HepG2 (cell line): ENCODE measurements around the gene KISS1R. TPM values are rescaled to one million over a fixed set of nuclear protein-coding genes. Genes with fewer than 3 reads are reported as not detected.

Source experiments
- NCOA1 ChIP-seq: sonication (generic); formaldehyde crosslinking; IDR thresholded peaks from 2 replicates; pipeline ENCODE4 v1.9.0; 2021; ENCODE audit warnings: missing genetic modification reagents
- NKX3-1 ChIP-seq: sonication (generic); formaldehyde crosslinking; IDR thresholded peaks from 2 replicates; pipeline ENCODE4 v1.5.0; 2020; ENCODE audit warnings: missing genetic modification reagents
- RAD21 ChIP-seq: fragments of 450-650 bp; formaldehyde crosslinking; IDR thresholded peaks from 2 replicates; pipeline ENCODE4 v1.5.0; 2020; ENCODE audit warnings: mild to moderate bottlenecking
- RARG ChIP-seq: sonication (generic); formaldehyde crosslinking; IDR thresholded peaks from 2 replicates; pipeline ENCODE4 v1.4.0; 2020; ENCODE audit warnings: low read depth, mild to moderate bottlenecking, missing genetic modification reagents
- SMAD3 ChIP-seq: sonication (generic); formaldehyde crosslinking; IDR thresholded peaks from 2 replicates; pipeline ENCODE4 v1.4.0; 2020; ENCODE audit warnings: missing genetic modification reagents
- SSRP1 ChIP-seq: IDR thresholded peaks from 2 replicates; pipeline ENCODE4 v1.6.1; 2016; ENCODE audit warnings: control low read depth
- ZFX ChIP-seq: sonication (generic); formaldehyde crosslinking; IDR thresholded peaks from 2 replicates; pipeline ENCODE4 v1.4.0; 2020; ENCODE audit warnings: mild to moderate bottlenecking, low read depth, missing genetic modification reagents, moderate library complexity
- ZKSCAN8 ChIP-seq: IDR thresholded peaks from 2 replicates; pipeline ENCODE4 v1.6.1; 2016; ENCODE audit warnings: borderline replicate concordance, missing genetic modification reagents, missing compliant biosample characterization
- ZNF317 ChIP-seq: sonication (generic); formaldehyde crosslinking; IDR thresholded peaks from 2 replicates; pipeline ENCODE4 v1.5.0; 2020; ENCODE audit warnings: mild to moderate bottlenecking, missing genetic modification reagents
- ZNF33A ChIP-seq: sonication (generic); formaldehyde crosslinking; IDR thresholded peaks from 2 replicates; pipeline ENCODE4 v1.5.1; 2020; ENCODE audit warnings: missing genetic modification reagents, mild to moderate bottlenecking, moderate library complexity, borderline replicate concordance
- ZNF530 ChIP-seq: sonication (generic); formaldehyde crosslinking; IDR thresholded peaks from 2 replicates; pipeline ENCODE4 v1.5.0; 2020; ENCODE audit warnings: low read depth, mild to moderate bottlenecking, missing genetic modification reagents
- ZNF549 ChIP-seq: sonication (generic); formaldehyde crosslinking; IDR thresholded peaks from 2 replicates; pipeline ENCODE4 v1.5.0; 2020; ENCODE audit warnings: missing genetic modification reagents
- polyA plus RNA-seq, 8 experiments: library from polyadenylated mRNA; depleted of rRNA in 3 of 8; stranded (reverse) in 7 of 8; unstranded in 1 of 8; fragments of >200 nt; fragmentation: Illumina TruSeq in 4 of 8; extraction: Trizol in 4 of 8; gene quantifications; 2 replicates each; pipeline versions ENCODE4 v1.2.1 to v1.2.3, GENCODE V29; 2011 to 2016; ENCODE audit warnings: low read depth in 4 of 8, missing spikeins in 1 of 8, mixed read lengths in 1 of 8; ENCODE audit not compliant: insufficient read depth in 1 of 8
- total RNA-seq, 5 experiments: library from RNA; depleted of rRNA; stranded (reverse); fragments of >200 nt; fragmentation: Illumina TruSeq; extraction: Trizol; gene quantifications; 2 replicates each; pipeline ENCODE4 v1.2.3, GENCODE V29; 2016; ENCODE audit warnings: low read depth in 1 of 5
- TF ChIP-seq, protein P1 (sequence below): sonication (generic); formaldehyde crosslinking; IDR thresholded peaks from 2 replicates; pipeline ENCODE4 v1.4.0; 2020; ENCODE audit warnings: missing genetic modification reagents
- TF ChIP-seq, protein P2 (sequence below): sonication (generic); formaldehyde crosslinking; IDR thresholded peaks from 2 replicates; pipeline ENCODE4 v1.5.1; 2020; ENCODE audit warnings: mild to moderate bottlenecking, missing genetic modification reagents, moderate library complexity
- TF ChIP-seq, protein P3 (sequence below): sonication (generic); formaldehyde crosslinking; IDR thresholded peaks from 2 replicates; pipeline ENCODE4 v1.4.0; 2020; ENCODE audit warnings: missing genetic modification reagents, borderline replicate concordance
- TF ChIP-seq, protein P4 (sequence below): sonication (generic); formaldehyde crosslinking; IDR thresholded peaks from 2 replicates; pipeline ENCODE4 v1.4.0; 2020; ENCODE audit warnings: missing genetic modification reagents, borderline replicate concordance

Gene KISS1R
- total and polyA plus RNA-seq, 2 of the 13 experiments (the other 11 are each of a cell fraction or from before 2014, with no cell fraction given) = 1.1 to 10.2 TPM

DNA sequence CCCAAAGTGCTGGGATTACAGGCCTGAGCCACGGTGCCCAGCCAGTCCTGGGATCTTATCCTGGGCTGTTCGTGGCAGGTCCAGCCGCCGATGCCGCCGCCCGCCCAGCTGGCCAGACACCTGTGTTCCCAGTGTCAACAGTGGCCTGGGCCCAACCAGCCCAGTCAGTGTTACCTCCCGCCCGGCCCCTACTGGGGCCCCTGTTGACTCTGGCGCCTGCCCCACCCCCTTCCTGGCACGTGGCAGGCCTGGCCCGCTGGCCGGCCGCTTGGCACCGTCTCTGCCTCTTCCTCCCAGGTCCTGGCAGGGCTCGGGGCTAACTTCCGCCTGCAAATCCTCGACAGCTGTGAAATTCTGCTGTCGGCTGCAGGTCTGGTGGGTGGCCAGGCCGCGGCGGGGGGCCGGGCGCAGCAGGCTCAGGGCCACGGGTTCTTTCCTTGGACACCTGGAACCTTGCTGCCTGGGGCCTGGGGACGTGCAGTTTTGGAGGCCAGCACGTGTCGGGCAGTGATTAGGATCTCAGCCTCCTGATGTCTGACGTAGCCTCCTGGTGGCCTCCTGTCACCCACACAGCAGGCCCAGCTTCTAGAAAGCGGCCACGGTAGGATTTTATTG lies 17.8 kb downstream of the KISS1R start (continued):
- TF ChIP-seq, protein P1, sequence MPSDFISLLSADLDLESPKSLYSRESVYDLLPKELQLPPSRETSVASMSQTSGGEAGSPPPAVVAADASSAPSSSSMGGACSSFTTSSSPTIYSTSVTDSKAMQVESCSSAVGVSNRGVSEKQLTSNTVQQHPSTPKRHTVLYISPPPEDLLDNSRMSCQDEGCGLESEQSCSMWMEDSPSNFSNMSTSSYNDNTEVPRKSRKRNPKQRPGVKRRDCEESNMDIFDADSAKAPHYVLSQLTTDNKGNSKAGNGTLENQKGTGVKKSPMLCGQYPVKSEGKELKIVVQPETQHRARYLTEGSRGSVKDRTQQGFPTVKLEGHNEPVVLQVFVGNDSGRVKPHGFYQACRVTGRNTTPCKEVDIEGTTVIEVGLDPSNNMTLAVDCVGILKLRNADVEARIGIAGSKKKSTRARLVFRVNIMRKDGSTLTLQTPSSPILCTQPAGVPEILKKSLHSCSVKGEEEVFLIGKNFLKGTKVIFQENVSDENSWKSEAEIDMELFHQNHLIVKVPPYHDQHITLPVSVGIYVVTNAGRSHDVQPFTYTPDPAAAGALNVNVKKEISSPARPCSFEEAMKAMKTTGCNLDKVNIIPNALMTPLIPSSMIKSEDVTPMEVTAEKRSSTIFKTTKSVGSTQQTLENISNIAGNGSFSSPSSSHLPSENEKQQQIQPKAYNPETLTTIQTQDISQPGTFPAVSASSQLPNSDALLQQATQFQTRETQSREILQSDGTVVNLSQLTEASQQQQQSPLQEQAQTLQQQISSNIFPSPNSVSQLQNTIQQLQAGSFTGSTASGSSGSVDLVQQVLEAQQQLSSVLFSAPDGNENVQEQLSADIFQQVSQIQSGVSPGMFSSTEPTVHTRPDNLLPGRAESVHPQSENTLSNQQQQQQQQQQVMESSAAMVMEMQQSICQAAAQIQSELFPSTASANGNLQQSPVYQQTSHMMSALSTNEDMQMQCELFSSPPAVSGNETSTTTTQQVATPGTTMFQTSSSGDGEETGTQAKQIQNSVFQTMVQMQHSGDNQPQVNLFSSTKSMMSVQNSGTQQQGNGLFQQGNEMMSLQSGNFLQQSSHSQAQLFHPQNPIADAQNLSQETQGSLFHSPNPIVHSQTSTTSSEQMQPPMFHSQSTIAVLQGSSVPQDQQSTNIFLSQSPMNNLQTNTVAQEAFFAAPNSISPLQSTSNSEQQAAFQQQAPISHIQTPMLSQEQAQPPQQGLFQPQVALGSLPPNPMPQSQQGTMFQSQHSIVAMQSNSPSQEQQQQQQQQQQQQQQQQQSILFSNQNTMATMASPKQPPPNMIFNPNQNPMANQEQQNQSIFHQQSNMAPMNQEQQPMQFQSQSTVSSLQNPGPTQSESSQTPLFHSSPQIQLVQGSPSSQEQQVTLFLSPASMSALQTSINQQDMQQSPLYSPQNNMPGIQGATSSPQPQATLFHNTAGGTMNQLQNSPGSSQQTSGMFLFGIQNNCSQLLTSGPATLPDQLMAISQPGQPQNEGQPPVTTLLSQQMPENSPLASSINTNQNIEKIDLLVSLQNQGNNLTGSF = no peak; the same call in 1 of the 2 replicates
- TF ChIP-seq ZFX (CRISPR knock-in tag) = peak; percentile 93
- TF ChIP-seq ZNF549 (CRISPR knock-in tag) = no peak
- TF ChIP-seq NKX3-1 = peak; percentile 69; the same call in 1 of the 2 replicates
- peak; percentile 67 for TF ChIP-seq RAD21 (CRISPR knock-in tag)
- peak; percentile 94 for TF ChIP-seq ZNF317 (CRISPR knock-in tag)
- TF ChIP-seq SMAD3 = peak; percentile 88
- no peak for TF ChIP-seq ZNF33A (CRISPR knock-in tag)
- TF ChIP-seq, protein P2, sequence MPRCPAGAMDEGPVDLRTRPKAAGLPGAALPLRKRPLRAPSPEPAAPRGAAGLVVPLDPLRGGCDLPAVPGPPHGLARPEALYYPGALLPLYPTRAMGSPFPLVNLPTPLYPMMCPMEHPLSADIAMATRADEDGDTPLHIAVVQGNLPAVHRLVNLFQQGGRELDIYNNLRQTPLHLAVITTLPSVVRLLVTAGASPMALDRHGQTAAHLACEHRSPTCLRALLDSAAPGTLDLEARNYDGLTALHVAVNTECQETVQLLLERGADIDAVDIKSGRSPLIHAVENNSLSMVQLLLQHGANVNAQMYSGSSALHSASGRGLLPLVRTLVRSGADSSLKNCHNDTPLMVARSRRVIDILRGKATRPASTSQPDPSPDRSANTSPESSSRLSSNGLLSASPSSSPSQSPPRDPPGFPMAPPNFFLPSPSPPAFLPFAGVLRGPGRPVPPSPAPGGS = peak; percentile 90
- TF ChIP-seq, protein P3, sequence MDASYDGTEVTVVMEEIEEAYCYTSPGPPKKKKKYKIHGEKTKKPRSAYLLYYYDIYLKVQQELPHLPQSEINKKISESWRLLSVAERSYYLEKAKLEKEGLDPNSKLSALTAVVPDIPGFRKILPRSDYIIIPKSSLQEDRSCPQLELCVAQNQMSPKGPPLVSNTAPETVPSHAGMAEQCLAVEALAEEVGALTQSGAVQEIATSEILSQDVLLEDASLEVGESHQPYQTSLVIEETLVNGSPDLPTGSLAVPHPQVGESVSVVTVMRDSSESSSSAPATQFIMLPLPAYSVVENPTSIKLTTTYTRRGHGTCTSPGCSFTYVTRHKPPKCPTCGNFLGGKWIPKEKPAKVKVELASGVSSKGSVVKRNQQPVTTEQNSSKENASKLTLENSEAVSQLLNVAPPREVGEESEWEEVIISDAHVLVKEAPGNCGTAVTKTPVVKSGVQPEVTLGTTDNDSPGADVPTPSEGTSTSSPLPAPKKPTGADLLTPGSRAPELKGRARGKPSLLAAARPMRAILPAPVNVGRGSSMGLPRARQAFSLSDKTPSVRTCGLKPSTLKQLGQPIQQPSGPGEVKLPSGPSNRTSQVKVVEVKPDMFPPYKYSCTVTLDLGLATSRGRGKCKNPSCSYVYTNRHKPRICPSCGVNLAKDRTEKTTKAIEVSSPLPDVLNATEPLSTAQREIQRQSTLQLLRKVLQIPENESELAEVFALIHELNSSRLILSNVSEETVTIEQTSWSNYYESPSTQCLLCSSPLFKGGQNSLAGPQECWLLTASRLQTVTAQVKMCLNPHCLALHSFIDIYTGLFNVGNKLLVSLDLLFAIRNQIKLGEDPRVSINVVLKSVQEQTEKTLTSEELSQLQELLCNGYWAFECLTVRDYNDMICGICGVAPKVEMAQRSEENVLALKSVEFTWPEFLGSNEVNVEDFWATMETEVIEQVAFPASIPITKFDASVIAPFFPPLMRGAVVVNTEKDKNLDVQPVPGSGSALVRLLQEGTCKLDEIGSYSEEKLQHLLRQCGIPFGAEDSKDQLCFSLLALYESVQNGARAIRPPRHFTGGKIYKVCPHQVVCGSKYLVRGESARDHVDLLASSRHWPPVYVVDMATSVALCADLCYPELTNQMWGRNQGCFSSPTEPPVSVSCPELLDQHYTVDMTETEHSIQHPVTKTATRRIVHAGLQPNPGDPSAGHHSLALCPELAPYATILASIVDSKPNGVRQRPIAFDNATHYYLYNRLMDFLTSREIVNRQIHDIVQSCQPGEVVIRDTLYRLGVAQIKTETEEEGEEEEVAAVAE (CRISPR knock-in tag) = peak; percentile 96
- peak; percentile 51; the same call in 1 of the 2 replicates for TF ChIP-seq RARG
- TF ChIP-seq NCOA1 (CRISPR knock-in tag) = no peak
- peak; percentile 90 for TF ChIP-seq SSRP1 (CRISPR knock-in tag)
- TF ChIP-seq ZNF530 (CRISPR knock-in tag) = no peak
- peak; percentile 97 for TF ChIP-seq ZKSCAN8
- TF ChIP-seq, protein P4, sequence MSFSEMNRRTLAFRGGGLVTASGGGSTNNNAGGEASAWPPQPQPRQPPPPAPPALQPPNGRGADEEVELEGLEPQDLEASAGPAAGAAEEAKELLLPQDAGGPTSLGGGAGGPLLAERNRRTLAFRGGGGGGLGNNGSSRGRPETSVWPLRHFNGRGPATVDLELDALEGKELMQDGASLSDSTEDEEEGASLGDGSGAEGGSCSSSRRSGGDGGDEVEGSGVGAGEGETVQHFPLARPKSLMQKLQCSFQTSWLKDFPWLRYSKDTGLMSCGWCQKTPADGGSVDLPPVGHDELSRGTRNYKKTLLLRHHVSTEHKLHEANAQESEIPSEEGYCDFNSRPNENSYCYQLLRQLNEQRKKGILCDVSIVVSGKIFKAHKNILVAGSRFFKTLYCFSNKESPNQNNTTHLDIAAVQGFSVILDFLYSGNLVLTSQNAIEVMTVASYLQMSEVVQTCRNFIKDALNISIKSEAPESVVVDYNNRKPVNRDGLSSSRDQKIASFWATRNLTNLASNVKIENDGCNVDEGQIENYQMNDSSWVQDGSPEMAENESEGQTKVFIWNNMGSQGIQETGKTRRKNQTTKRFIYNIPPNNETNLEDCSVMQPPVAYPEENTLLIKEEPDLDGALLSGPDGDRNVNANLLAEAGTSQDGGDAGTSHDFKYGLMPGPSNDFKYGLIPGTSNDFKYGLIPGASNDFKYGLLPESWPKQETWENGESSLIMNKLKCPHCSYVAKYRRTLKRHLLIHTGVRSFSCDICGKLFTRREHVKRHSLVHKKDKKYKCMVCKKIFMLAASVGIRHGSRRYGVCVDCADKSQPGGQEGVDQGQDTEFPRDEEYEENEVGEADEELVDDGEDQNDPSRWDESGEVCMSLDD (CRISPR knock-in tag) = peak; percentile 80; the same call in 1 of the 2 replicates
